Fibroblast of pulmonary artery (primary cell): ENCODE measurements around the gene PACSIN3.
"Not testable (repeated sequence)": the region's sequence is repeated elsewhere in the genome, so short reads cannot be mapped to it uniquely, and the experiment has no call there.

ENCODE experiments used
- DNase-seq: peaks from one replicate; pipeline ENCODE4 v3.0.0-alpha.2; 2010; ENCODE audit warnings: low read depth
- H3K4me3 ChIP-seq: replicated peaks from 2 replicates; pipeline ENCODE4 v1.5.1; 2011; ENCODE audit warnings: low read depth, mild to moderate bottlenecking, control low read depth, low read length, moderate library complexity
- TF ChIP-seq, protein P1 (sequence below): IDR thresholded peaks from 2 replicates; pipeline ENCODE4 v1.5.1; 2011; ENCODE audit warnings: mild to moderate bottlenecking, control low read depth, low read length, inconsistent platforms; ENCODE audit errors: missing control alignments

Gene PACSIN3

DNA sequence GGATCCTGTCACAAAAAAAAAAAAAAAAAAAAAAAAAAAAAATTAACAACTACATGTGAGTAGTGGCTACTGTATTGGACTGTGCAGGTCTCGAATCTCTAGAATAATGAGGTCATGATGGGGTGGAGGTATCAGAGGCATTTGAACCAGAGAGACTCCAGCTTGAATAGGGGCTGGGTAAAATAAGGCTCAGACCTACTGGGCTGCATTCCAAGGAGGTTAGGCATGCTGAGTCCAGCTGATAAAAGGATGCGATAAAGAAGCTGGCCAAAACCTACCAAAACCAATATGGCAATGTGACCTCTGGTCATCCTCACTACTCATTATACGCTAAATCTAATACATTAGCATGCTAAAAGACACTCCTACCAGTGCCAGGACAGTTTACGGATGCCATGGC lies 5.9 kb upstream of the PACSIN3 start:
- TF ChIP-seq, protein P1, sequence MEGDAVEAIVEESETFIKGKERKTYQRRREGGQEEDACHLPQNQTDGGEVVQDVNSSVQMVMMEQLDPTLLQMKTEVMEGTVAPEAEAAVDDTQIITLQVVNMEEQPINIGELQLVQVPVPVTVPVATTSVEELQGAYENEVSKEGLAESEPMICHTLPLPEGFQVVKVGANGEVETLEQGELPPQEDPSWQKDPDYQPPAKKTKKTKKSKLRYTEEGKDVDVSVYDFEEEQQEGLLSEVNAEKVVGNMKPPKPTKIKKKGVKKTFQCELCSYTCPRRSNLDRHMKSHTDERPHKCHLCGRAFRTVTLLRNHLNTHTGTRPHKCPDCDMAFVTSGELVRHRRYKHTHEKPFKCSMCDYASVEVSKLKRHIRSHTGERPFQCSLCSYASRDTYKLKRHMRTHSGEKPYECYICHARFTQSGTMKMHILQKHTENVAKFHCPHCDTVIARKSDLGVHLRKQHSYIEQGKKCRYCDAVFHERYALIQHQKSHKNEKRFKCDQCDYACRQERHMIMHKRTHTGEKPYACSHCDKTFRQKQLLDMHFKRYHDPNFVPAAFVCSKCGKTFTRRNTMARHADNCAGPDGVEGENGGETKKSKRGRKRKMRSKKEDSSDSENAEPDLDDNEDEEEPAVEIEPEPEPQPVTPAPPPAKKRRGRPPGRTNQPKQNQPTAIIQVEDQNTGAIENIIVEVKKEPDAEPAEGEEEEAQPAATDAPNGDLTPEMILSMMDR, result no peak
- H3K4me3 ChIP-seq, result no peak overlapping the region
- DNase-seq, result no peak

DNA sequence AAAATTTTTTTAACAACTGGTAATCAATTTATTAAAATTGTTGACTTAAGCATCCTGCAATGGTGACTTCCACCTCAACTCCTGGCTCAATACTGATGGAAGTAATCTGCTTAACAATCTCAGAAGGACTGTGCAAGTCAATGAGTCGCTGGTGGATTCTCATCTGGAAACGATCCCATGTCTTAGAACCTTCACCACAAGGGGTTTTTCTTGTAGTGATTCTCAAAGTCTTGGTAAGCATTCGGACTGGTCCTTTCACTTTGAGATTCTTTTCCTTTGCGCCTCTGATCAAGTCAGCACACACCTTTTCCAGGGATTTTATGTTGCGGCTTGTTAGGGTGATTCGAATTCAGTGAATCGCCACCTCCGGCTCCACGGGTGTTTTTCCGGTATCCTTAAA lies 4.9 kb upstream of the PACSIN3 start:
- DNase-seq, H3K4me3 ChIP-seq: not testable (repeated sequence)

DNA sequence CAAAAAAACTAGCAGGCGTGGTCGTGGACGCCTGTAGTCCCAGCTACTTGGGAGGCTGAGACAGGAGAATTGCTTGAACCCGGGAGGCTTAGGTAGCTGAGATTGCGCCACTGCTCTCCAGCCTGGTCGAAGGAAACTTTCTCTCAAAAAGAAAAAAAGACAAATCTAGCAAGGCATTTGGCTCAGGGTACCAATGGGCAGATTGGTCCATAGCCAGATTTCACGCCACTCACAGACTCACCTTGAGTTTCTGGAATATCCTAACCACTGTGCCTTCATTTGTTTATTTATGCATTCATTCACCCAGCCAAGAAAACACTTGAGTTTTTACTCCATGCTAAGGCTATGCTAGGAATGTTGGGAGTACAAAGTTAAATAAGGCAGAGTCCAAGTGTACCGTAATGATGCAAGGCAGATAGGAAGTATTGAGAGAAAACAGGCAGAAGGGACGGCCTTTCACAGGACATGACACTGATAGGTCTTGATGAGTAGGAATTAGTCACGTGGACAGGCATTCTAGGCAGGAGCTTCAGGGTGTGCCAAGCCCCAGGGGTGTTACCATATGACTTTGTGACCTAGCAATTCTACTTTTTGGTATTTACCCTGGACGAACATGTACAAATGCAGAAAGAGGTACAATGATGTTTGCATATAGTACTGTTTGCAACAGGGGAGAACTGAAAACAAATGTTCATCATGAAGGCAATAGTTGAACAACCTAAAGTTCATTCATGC lies 3.0 kb upstream of the PACSIN3 start:
- DNase-seq, result peak; percentile 86
- TF ChIP-seq, protein P1, result no peak

DNA sequence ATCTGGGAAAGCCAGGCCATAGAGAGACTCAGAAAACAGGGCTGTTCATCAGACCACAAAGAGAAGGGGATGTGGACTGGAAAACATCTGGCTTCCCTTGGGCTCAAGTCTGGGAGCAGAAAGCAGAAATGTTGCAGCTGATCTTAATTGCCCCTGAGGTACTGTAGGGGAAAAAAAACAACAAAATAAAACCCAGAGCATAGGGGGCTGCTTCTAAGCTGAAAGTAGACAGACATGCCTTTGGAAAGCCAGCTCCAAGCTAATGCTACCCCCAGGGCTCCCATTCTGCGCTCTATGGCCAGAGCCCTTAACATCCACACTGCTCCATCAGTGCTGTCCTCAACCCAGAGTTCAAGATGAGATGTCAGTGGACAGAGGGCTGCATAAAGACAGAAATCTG lies 2.0 kb upstream of the PACSIN3 start:
- no peak for DNase-seq
- TF ChIP-seq, protein P1, result no peak
- no peak overlapping the region for H3K4me3 ChIP-seq

More for the DNA sequence above, 3.0 kb upstream of the PACSIN3 start:
- H3K4me3 ChIP-seq, result no peak overlapping the region

DNA sequence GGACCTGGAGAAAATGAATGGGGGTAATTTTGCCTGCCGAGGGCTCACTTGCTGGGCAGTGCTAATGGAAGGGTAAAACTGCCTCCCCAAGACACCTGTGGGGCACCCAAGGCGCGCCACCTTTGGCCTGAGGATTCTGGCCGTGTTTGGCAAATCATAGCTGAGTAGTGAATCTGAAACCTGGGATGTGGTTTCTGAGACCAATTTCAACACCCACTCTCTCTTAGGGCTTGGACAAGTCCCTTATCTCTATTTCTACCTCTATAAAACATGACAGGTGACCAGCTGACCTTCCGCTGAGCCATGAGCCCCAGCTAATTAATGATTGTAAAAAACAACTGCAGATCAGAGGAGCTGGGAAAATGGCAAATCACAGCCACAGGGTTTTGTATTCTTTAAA lies 1.5 kb upstream of the PACSIN3 start:
- no peak for DNase-seq
- peak overlapping the region; percentile 47 for H3K4me3 ChIP-seq
- TF ChIP-seq, protein P1, result no peak

DNA sequence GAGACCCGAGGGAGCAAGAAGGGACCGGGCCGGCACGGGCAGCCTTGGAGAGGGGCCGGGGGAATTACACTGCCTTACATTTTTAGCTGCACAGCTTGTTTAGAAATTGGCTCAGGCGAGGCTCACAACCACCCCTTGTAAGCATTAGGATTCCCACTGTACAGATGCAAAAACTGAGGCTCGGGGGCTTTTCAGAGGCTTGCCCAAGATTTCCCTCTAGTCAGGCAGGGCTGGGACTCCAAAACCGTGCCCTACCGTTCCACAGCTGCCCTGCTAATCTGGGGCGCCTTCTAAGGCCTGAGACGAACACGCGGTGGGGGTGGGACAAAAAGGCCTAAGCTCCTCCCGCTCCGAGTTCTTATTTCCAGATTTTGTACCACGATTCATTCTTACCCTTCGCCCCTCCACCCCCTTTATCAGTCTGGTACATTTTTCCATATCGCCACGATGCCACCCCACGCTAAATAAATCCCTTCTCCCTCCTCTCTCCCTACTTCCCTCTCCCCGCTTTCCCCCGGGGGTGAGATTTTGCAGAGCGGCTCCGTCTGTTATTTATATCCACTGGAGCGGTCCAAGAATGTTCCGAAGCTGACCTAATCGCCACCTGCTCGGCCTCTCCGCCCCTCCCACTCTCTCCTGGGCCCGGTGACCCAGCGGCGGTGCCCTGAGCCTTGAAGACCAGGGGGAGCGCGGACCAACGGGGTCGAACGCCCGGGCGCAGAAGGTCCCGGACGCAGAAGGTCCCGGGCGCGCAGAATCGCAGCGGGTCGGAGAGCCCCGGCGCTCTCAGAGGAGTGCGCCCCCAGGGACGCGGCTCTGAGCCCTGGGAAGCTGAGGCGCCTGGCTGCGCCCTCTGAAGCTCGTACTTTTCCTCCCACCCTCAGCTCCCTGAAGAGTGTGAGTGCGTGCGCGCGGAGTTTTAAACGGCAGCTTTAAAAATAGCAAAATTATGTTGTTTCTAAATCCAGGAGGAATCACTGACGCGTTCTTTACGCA lies 764 bp upstream of the PACSIN3 start:
- TF ChIP-seq, protein P1, result no peak

More for the DNA sequence above, 764 bp upstream of the PACSIN3 start:
- H3K4me3 ChIP-seq, result peak overlapping the region; percentile 64
- peak; percentile 39 for DNase-seq
